Osteoblast (primary cell): ENCODE measurements around the gene PARP4. TPM values are rescaled to one million over a fixed set of nuclear protein-coding genes. Genes with fewer than 3 reads are reported as not detected.

Experiments used
- DNase-seq: peaks from one replicate; pipeline ENCODE4 v3.0.0; 2011; ENCODE audit warnings: low spot score, mixed read lengths; ENCODE audit not compliant: insufficient read length; ENCODE audit errors: missing footprints
- H2AFZ ChIP-seq: 2 replicates; pipeline ENCODE4 v1.6.0; 2011; ENCODE audit warnings: mild to moderate bottlenecking, low read length
- H3K27ac ChIP-seq: 2 replicates; pipeline ENCODE4 v1.5.1; 2011; ENCODE audit warnings: mild to moderate bottlenecking, low read depth, low read length, moderate library complexity
- H3K27me3 ChIP-seq: 2 replicates; pipeline ENCODE4 v1.6.0; 2012; ENCODE audit warnings: mild to moderate bottlenecking, control low read depth, inconsistent platforms, low read length, moderate library complexity; ENCODE audit not compliant: insufficient read depth
- H3K36me3 ChIP-seq: 2 replicates; pipeline ENCODE4 v1.5.1; 2011; ENCODE audit warnings: mild to moderate bottlenecking, low read length, control low read depth, moderate library complexity; ENCODE audit not compliant: insufficient read depth
- H3K4me1 ChIP-seq: 2 replicates; pipeline ENCODE4 v1.5.1; 2011; ENCODE audit warnings: mild to moderate bottlenecking, low read length, control low read depth, moderate library complexity; ENCODE audit not compliant: insufficient read depth
- H3K4me2 ChIP-seq: 2 replicates; pipeline ENCODE4 v1.6.0; 2011; ENCODE audit warnings: mild to moderate bottlenecking, low read length; ENCODE audit not compliant: insufficient read depth
- H3K4me3 ChIP-seq: fragments of 200-600 bp; sonication (generic); 3 replicates; pipeline ENCODE4 v1.5.1; 2012; ENCODE audit warnings: mild to moderate bottlenecking, low read length, inconsistent platforms; ENCODE audit not compliant: insufficient read depth
- H3K79me2 ChIP-seq: 2 replicates; pipeline ENCODE4 v1.6.0; 2012; ENCODE audit warnings: mild to moderate bottlenecking, low read length, control low read depth, inconsistent platforms; ENCODE audit not compliant: insufficient read depth
- H3K9me3 ChIP-seq: 2 replicates; pipeline ENCODE4 v1.5.1; 2011; ENCODE audit warnings: low read depth, low read length, control low read depth
- H4K20me1 ChIP-seq: 2 replicates; pipeline ENCODE4 v1.6.0; 2012; ENCODE audit warnings: mild to moderate bottlenecking, low read length, control low read depth; ENCODE audit not compliant: insufficient read depth
- total RNA-seq: library from RNA; depleted of rRNA; stranded (reverse); fragments of >200 nt; gene quantifications from 2 replicates; pipeline ENCODE4 v1.2.3, GENCODE V29; 2012
- TF ChIP-seq, protein P1 (sequence below): IDR thresholded peaks from 2 replicates; pipeline ENCODE4 v1.5.1; 2011; ENCODE audit warnings: mild to moderate bottlenecking, low read depth, low read length, moderate library complexity; ENCODE audit errors: extremely low read depth

Gene PARP4
- total RNA-seq, 1 donor: 63.0 TPM

DNA sequence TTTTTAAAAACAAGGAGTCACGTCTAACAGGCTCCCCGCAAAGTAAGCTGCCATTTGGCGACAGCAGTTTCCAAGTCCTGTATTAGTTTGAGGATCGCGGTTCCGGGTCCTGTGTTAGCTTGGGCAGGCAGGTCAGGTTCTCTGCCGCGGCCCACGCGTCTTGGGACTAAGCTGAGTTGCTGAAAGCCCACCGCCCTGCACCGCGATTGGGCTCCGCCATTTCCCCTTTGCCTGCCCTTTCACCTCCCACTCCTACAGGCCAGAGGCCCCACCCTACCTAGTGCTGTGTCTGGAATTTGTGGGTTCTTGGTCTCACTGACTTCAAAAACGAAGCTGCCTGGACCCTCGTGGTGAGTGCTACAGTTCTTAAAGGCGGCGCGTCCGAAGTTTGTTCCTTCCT, 6.8 kb downstream of the PARP4 start:
- Histone ChIP-seq H3K4me2 (no peak overlapping the region), H2AFZ (no peak overlapping the region), H3K27ac (no peak overlapping the region), H3K27me3 (no peaks in the 10 kb centered on the region), H4K20me1 (peaks cover 9% of the 10 kb centered on the region), H3K4me1 (peaks cover 26% of the 10 kb centered on the region), H3K9me3 (no peaks in the 10 kb centered on the region), H3K4me3 (no peak overlapping the region), H3K36me3 (peaks cover 17% of the 10 kb centered on the region), H3K79me2 (peaks cover 77% of the 10 kb centered on the region)
- TF ChIP-seq, protein P1, sequence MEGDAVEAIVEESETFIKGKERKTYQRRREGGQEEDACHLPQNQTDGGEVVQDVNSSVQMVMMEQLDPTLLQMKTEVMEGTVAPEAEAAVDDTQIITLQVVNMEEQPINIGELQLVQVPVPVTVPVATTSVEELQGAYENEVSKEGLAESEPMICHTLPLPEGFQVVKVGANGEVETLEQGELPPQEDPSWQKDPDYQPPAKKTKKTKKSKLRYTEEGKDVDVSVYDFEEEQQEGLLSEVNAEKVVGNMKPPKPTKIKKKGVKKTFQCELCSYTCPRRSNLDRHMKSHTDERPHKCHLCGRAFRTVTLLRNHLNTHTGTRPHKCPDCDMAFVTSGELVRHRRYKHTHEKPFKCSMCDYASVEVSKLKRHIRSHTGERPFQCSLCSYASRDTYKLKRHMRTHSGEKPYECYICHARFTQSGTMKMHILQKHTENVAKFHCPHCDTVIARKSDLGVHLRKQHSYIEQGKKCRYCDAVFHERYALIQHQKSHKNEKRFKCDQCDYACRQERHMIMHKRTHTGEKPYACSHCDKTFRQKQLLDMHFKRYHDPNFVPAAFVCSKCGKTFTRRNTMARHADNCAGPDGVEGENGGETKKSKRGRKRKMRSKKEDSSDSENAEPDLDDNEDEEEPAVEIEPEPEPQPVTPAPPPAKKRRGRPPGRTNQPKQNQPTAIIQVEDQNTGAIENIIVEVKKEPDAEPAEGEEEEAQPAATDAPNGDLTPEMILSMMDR: no peak
- DNase-seq: no peak

DNA sequence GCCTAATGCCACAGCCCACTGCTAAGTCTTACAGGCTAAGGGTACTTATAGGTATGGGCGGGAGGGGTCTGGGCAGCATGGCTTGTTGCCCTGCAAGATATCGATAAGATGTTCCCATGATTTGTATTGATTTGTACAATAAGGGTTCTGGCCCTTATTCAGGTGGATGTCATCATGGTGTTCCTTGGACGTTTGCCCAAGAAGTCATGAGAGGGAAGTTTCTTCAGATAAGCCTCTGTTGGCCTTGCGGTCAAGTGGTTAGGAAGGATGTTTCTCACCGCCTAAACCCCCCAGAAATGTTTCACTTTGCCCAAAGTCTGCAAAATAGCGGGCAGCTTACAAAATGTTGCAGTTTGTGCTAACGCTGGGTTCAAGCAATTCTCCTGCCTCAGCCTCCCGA, 7.3 kb downstream of the PARP4 start:
- peak; percentile 73 for DNase-seq
- H3K4me3 ChIP-seq: no peak overlapping the region

DNA sequence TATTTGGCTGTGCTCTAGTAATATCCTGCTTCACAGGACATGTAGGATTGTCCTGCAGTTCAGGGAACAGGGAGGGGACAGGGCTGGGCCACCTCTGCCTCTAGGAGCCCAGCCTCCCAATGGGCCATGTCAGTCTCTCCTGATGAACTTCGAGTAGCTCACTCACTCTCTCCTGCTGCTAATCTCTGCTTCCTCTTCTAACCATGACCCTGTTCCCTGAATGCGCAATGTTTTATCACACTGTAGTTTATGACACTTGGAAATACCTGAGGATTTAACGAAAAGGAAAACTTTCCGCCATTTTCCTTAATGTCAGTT, 9.2 kb downstream of the PARP4 start:
- peak overlapping the region; percentile 47 for H3K27ac ChIP-seq
- H3K79me2 ChIP-seq: peaks cover 55% of the 10 kb centered on the region
- H3K27me3 ChIP-seq: no peaks in the 10 kb centered on the region
- peaks cover 24% of the 10 kb centered on the region for H3K36me3 ChIP-seq
- H3K4me3 ChIP-seq: no peak overlapping the region
- H3K4me2 ChIP-seq: no peak overlapping the region
- H2AFZ ChIP-seq: no peak overlapping the region
- H3K4me1 ChIP-seq: peaks cover 25% of the 10 kb centered on the region
- H4K20me1 ChIP-seq: peaks cover 9% of the 10 kb centered on the region
- DNase-seq: no peak
- TF ChIP-seq, protein P1: no peak
- no peaks in the 10 kb centered on the region for H3K9me3 ChIP-seq

More for the DNA sequence above, 7.3 kb downstream of the PARP4 start:
- Histone ChIP-seq H2AFZ (no peak overlapping the region), H3K4me2 (no peak overlapping the region), H3K9me3 (no peaks in the 10 kb centered on the region), H3K36me3 (peaks cover 18% of the 10 kb centered on the region), H3K27me3 (no peaks in the 10 kb centered on the region), H3K27ac (no peak overlapping the region), H4K20me1 (peaks cover 9% of the 10 kb centered on the region), H3K4me1 (peaks cover 25% of the 10 kb centered on the region), H3K79me2 (peaks cover 73% of the 10 kb centered on the region)
- TF ChIP-seq, protein P1: no peak

DNA sequence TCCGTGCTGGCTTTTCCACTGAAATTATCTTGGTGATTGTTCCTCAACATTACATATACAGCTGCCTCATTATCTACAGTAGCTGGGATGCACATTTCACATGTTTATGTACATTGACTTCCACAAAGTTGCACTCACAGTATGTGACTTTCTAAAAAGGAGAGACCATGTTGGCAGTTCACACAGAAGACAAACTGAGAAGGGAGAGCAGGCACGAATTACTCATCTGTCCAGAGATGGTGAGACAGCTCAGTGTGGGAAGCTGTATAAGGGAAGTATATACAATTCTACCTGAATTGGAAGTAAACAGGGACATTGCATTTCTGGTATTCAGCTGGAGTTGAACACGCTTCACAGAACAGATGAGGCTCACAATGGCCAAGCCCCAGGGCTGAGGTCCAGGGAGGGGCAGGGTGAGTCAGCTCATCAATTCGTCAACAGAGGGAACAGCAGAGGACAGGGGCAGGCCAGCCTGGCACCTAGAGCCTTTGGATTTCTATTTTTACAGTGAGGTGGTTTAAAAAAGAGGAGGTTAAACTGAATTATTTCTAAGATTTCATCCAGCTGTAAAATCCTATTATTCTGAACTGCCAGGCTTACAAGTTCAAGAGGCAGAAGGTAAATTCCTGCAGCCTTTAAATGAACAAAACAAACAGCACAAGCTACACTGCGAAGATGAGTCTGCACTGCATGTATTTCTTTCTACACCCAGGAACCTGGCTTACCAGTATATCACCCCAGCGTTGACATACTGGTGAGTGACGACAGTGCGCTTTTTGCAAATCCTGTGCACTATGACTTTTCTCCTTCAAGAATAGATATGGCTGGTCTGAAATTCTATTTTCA, 9.8 kb downstream of the PARP4 start:
- Histone ChIP-seq H3K4me3 (no peak overlapping the region), H3K27me3 (no peaks in the 10 kb centered on the region), H3K9me3 (no peaks in the 10 kb centered on the region), H3K4me1 (peaks cover 25% of the 10 kb centered on the region), H3K36me3 (peaks cover 30% of the 10 kb centered on the region), H3K4me2 (no peak overlapping the region), H2AFZ (no peak overlapping the region), H3K27ac (peak overlapping the region; percentile 47), H4K20me1 (peaks cover 9% of the 10 kb centered on the region), H3K79me2 (peaks cover 49% of the 10 kb centered on the region)
- TF ChIP-seq, protein P1: no peak
- peak; percentile 91 for DNase-seq
